MM.1S (cell line): ENCODE measurements around the gene WRNIP1.

ENCODE experiments used
- CTCF ChIP-seq: fragments of 300-600 bp; sonication (generic); IDR thresholded peaks from 2 replicates; pipeline ENCODE4 v1.5.1; 2016; ENCODE audit warnings: antibody characterized with exemption, low read length, mixed read lengths
- EZH2 ChIP-seq: fragments of 300-600 bp; sonication (generic); optimal IDR thresholded peaks from 2 replicates; pipeline ENCODE3; 2017; ENCODE audit warnings: low read depth, mild to moderate bottlenecking, antibody characterized with exemption, low read length, mixed read lengths

GRCh38 chr6:2818593-2818992, 53.4 kb downstream of the WRNIP1 start:
- TF ChIP-seq CTCF (no peak), EZH2 (no peak)
